GM12878 (cell line): ENCODE measurements around the gene TSHZ3. TPM values are rescaled to one million over a fixed set of nuclear protein-coding genes. Genes with fewer than 3 reads are reported as not detected.

Experiments used
- ATAC-seq: fragments of 200-7000 bp; cut with Tn5 transposase; 3 replicates; pipeline ENCODE4 v1.9.1; 2020; ENCODE audit warnings: mild to moderate bottlenecking, moderate library complexity
- BruUV-seq: library from RNA; stranded (reverse); fragments of 400-500 nt; replicated peaks from 2 replicates; lab custom pipeline; 2021; lab: Mats Ljungman, UMichigan
- CTCF ChIA-PET: fragments of 300-600 bp; sonication (Branson Sonifier 250); formaldehyde crosslinking; extraction: SDS; loops from one replicate; lab custom pipeline; 2021; ENCODE audit warnings: inconsistent platforms; lab: Yijun Ruan, JAX
- POLR2A ChIA-PET: fragments of 350-600 bp; formaldehyde crosslinking; extraction: SDS; loops from one replicate; lab custom pipeline; 2021; ENCODE audit warnings: inconsistent platforms; lab: Charles Lee
- RAD21 ChIA-PET: fragments of 300-600 bp; sonication (Branson Sonifier 250); formaldehyde crosslinking; loops from one replicate; lab custom pipeline; 2023; ENCODE audit warnings: antibody characterized with exemption; ENCODE audit not compliant: unreplicated experiment; lab: Charles Lee
- SMC1A ChIA-PET: fragments of 300-600 bp; sonication (Branson Sonifier 250); formaldehyde crosslinking; loops from one replicate; lab custom pipeline; 2023; ENCODE audit not compliant: unreplicated experiment, uncharacterized antibody; lab: Charles Lee
- DNase-seq: peaks from one replicate; pipeline ENCODE4 v3.0.0-alpha.2; 2011; ENCODE audit warnings: low read depth, low spot score
- FAIRE-seq: peaks from 3 replicates; lab custom pipeline; 2011; peaks lifted over from hg19 to GRCh38; lab: Jason Lieb, UNC
- H2AFZ ChIP-seq: 2 replicates; pipeline ENCODE4 v1.6.0; 2011; ENCODE audit warnings: low read depth, low read length, control low read depth; ENCODE audit not compliant: control insufficient read depth
- H3K27ac ChIP-seq: 2 replicates; pipeline ENCODE4 v1.5.1; 2011; ENCODE audit warnings: control low read depth; ENCODE audit not compliant: control insufficient read depth, insufficient read depth
- H3K27me3 ChIP-seq, 2 experiments: replicated peaks in 1 of 2; 2 replicates each; pipeline versions ENCODE4 v1.6.0 to v1.6.1; 2011; ENCODE audit warnings: low read length in 1 of 2; ENCODE audit not compliant: control insufficient read depth in 2 of 2, insufficient read depth in 2 of 2
- H3K36me3 ChIP-seq, 2 experiments: 2 replicates each; pipeline ENCODE4 v1.5.1; 2011; ENCODE audit warnings: low read length in 1 of 2; ENCODE audit not compliant: control insufficient read depth in 2 of 2, insufficient read depth in 2 of 2
- H3K4me1 ChIP-seq: 2 replicates; pipeline ENCODE4 v1.6.1; 2011; ENCODE audit warnings: mild to moderate bottlenecking, low read length, moderate library complexity, mixed read lengths; ENCODE audit not compliant: control insufficient read depth, insufficient read depth
- H3K4me2 ChIP-seq: 2 replicates; pipeline ENCODE4 v1.6.0; 2011; ENCODE audit warnings: control low read depth; ENCODE audit not compliant: control insufficient read depth, insufficient read depth
- H3K4me3 ChIP-seq: fragments of 200-600 bp; sonication (generic); 2 replicates; pipeline ENCODE4 v1.5.1; 2016
- H3K79me2 ChIP-seq: 2 replicates; pipeline ENCODE4 v1.6.0; 2011; ENCODE audit warnings: low read length; ENCODE audit not compliant: control insufficient read depth, insufficient read depth
- H3K9ac ChIP-seq: 2 replicates; pipeline ENCODE4 v1.8.0; 2011; ENCODE audit warnings: low read length, control low read depth, mixed read lengths; ENCODE audit not compliant: control insufficient read depth, insufficient read depth
- H3K9me3 ChIP-seq: replicated peaks from 3 replicates; pipeline ENCODE4 v1.5.1; 2011; ENCODE audit warnings: mild to moderate bottlenecking, low read length; ENCODE audit not compliant: control insufficient read depth, insufficient read depth
- H4K20me1 ChIP-seq: 2 replicates; pipeline ENCODE4 v1.6.0; 2011; ENCODE audit not compliant: control insufficient read depth, insufficient read depth
- ASH2L ChIP-seq: fragments of 300-600, 200-600 bp; sonication (generic); IDR thresholded peaks from 2 replicates; pipeline ENCODE4 v1.6.1; 2017; ENCODE audit warnings: low read depth, mild to moderate bottlenecking, borderline replicate concordance
- BMI1 ChIP-seq: fragments of 450-650 bp; IDR thresholded peaks from 2 replicates; pipeline ENCODE4 v1.6.1; 2016; ENCODE audit warnings: mild to moderate bottlenecking, moderate library complexity, borderline replicate concordance
- GABPA ChIP-seq: IDR thresholded peaks from 2 replicates; pipeline ENCODE4 v1.6.1; 2014; ENCODE audit warnings: antibody characterized with exemption, low read depth, mild to moderate bottlenecking, inconsistent platforms
- HCFC1 ChIP-seq: fragments of 150-350 bp; IDR thresholded peaks from 2 replicates; pipeline ENCODE4 v1.6.1; 2014; ENCODE audit warnings: low read length
- HDAC2 ChIP-seq: fragments of 200-600 bp; sonication (generic); IDR thresholded peaks from 2 replicates; pipeline ENCODE4 v1.6.1; 2017
- JUNB ChIP-seq: IDR thresholded peaks from 2 replicates; pipeline ENCODE4 v1.6.1; 2016; ENCODE audit warnings: antibody characterized with exemption, mild to moderate bottlenecking
- LARP7 ChIP-seq: fragments of 450-650 bp; IDR thresholded peaks from 2 replicates; pipeline ENCODE4 v1.6.1; 2017; ENCODE audit warnings: mild to moderate bottlenecking
- MTA3 ChIP-seq: IDR thresholded peaks from 2 replicates; pipeline ENCODE4 v1.6.1; 2012; ENCODE audit warnings: low read length, inconsistent platforms, borderline replicate concordance
- NFYA ChIP-seq: IDR thresholded peaks from 2 replicates; pipeline ENCODE4 v1.6.1; 2011; ENCODE audit warnings: low read depth, mild to moderate bottlenecking, low read length, improper control_type of control experiment, borderline replicate concordance
- PAX5 ChIP-seq: IDR thresholded peaks from 2 replicates; pipeline ENCODE4 v1.6.1; 2011; ENCODE audit warnings: low read depth, low read length, borderline replicate concordance
- PML ChIP-seq: IDR thresholded peaks from 2 replicates; pipeline ENCODE4 v1.6.1; 2012; ENCODE audit warnings: low read length, inconsistent platforms
- RFX5 ChIP-seq: IDR thresholded peaks from 2 replicates; pipeline ENCODE4 v1.6.1; 2011; ENCODE audit warnings: low read depth, low read length, improper control_type of control experiment
- TCF3 ChIP-seq: IDR thresholded peaks from 2 replicates; pipeline ENCODE4 v1.6.1; 2012; ENCODE audit warnings: low read depth, mild to moderate bottlenecking, low read length, borderline replicate concordance; ENCODE audit not compliant: insufficient read depth
- ZNF274 ChIP-seq: IDR thresholded peaks from one replicate; pipeline ENCODE4 v1.8.0; 2011; ENCODE audit not compliant: insufficient read length, insufficient read depth
- WGBS: methylation state at CpG from one replicate; pipeline ENCODE4 v1.1.6; 2016; ENCODE audit warnings: low lambda C conversion rate; ENCODE audit not compliant: insufficient replicate concordance, insufficient coverage; ENCODE audit errors: missing lambda C conversion rate; 5-methylcytosine and 5-hydroxymethylcytosine counted together
- in situ Hi-C: fragments of 300-500 bp; cut with MboI; formaldehyde crosslinking; loops from 9 replicates; pipeline ENCODE4 v1.14.3; 2018; ENCODE audit warnings: mixed read lengths
- intact Hi-C: fragments of 100-400 bp; cut with micrococcal nuclease; formaldehyde crosslinking; loops from one replicate; pipeline ENCODE4 v1.14.2; 2022; ENCODE audit not compliant: unreplicated experiment
- polyA plus RNA-seq, 11 experiments: library from polyadenylated mRNA; depleted of rRNA in 4 of 11; unstranded in 6 of 11; stranded (reverse) in 5 of 11; fragments of >200 nt; fragmentation: Nextera tagmentation in 4 of 11; fragmentation: Illumina TruSeq in 1 of 11; extraction: Ambion mirVana in 4 of 11; extraction: Trizol in 1 of 11; gene quantifications; 1 replicate in 1 of 11; 2 replicates in 10 of 11; pipeline versions ENCODE4 v1.2.1 to v1.2.3, GENCODE V29; 2011 to 2016; ENCODE audit warnings: inconsistent platforms in 2 of 11, missing spikeins in 2 of 11, low read depth in 1 of 11
- total RNA-seq, 4 experiments: library from RNA; depleted of rRNA in 3 of 4; stranded (reverse); fragments of >200 nt in 3 of 4; fragmentation: Illumina TruSeq in 1 of 4; extraction: Trizol in 1 of 4; gene quantifications; 2 replicates each; pipeline versions ENCODE4 v1.2.1 to v1.2.3, GENCODE V29; 2013 to 2021
- TF ChIP-seq, protein P1 (sequence below), 3 experiments: IDR thresholded peaks in 2 of 3; conservative IDR thresholded peaks in 1 of 3; 2 replicates each; pipeline ENCODE4 v1.5.1; 2011; ENCODE audit warnings: low read depth in 3 of 3, low read length in 3 of 3, mild to moderate bottlenecking in 3 of 3, control low read depth in 2 of 3, moderate library complexity in 2 of 3, inconsistent platforms in 1 of 3, mixed read lengths in 1 of 3; ENCODE audit not compliant: control insufficient read depth in 2 of 3, insufficient read depth in 1 of 3; ENCODE audit errors: extremely low read depth in 1 of 3
- TF ChIP-seq, protein P2 (sequence below): IDR thresholded peaks from 2 replicates; pipeline ENCODE4 v1.6.1; 2011; ENCODE audit warnings: borderline replicate concordance, low read depth, mild to moderate bottlenecking, moderate library complexity, low read length; ENCODE audit not compliant: insufficient read depth, poor library complexity, severe bottlenecking
- TF ChIP-seq, protein P3 (sequence below): fragments of 450-650 bp; IDR thresholded peaks from 2 replicates; pipeline ENCODE4 v1.6.1; 2017; ENCODE audit warnings: mild to moderate bottlenecking, low read depth, inconsistent platforms; ENCODE audit not compliant: poor library complexity, severe bottlenecking

TSHZ3 gene
- total and polyA plus RNA-seq, 10 of the 15 experiments (the other 5 are each of a cell fraction or from before 2014, with no cell fraction given) = 0.23 TPM; not detected in 9

GRCh38 chr19:31352296-31352781, 3.1 kb upstream of the TSHZ3 start (continued):
- TF ChIP-seq, protein P1, sequence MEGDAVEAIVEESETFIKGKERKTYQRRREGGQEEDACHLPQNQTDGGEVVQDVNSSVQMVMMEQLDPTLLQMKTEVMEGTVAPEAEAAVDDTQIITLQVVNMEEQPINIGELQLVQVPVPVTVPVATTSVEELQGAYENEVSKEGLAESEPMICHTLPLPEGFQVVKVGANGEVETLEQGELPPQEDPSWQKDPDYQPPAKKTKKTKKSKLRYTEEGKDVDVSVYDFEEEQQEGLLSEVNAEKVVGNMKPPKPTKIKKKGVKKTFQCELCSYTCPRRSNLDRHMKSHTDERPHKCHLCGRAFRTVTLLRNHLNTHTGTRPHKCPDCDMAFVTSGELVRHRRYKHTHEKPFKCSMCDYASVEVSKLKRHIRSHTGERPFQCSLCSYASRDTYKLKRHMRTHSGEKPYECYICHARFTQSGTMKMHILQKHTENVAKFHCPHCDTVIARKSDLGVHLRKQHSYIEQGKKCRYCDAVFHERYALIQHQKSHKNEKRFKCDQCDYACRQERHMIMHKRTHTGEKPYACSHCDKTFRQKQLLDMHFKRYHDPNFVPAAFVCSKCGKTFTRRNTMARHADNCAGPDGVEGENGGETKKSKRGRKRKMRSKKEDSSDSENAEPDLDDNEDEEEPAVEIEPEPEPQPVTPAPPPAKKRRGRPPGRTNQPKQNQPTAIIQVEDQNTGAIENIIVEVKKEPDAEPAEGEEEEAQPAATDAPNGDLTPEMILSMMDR (IDR thresholded peaks at IDR 0.05 in 2 of 3, conservative IDR thresholded peaks at IDR 0.05 in 1 of 3; ENCODE audit: control insufficient read depth in 2 of 3, extremely low read depth in 1 of 3, insufficient read depth in 1 of 3, low read depth in 3 of 3, low read length in 3 of 3) = no peak
- TF ChIP-seq RFX5 (no peak), PAX5 (no peak)

GRCh38 chr19:31351855-31352195, 2.6 kb upstream of the TSHZ3 start:
- no peaks in the 10 kb centered on the region for H3K4me1 ChIP-seq
- POLR2A ChIA-PET = no interaction called here
- FAIRE-seq = no peak
- no peak overlapping the region for H3K4me3 ChIP-seq
- H2AFZ ChIP-seq = no peak overlapping the region
- no peaks in the 10 kb centered on the region; a peak in 1 of 4 replicates for H3K27me3 ChIP-seq
- no peak overlapping the region for H3K27ac ChIP-seq
- WGBS = 48% methylated on average over 29 of the region's 29 CpGs
- no peak overlapping the region for H3K4me2 ChIP-seq
- no peak for DNase-seq
- no TSS peak for BruUV-seq
- RAD21 ChIA-PET = no interaction called here
- no peaks in the 10 kb centered on the region for H4K20me1 ChIP-seq
- H3K36me3 ChIP-seq = no peaks in the 10 kb centered on the region
- CTCF ChIA-PET = no interaction called here
- no peak for ATAC-seq
- in situ Hi-C loops (no loop called here), intact Hi-C loops (no loop called here)
- no peaks in the 10 kb centered on the region for H3K79me2 ChIP-seq
- H3K9ac ChIP-seq = no peak overlapping the region
- no peaks in the 10 kb centered on the region; the same call in 2 of the 3 replicates for H3K9me3 ChIP-seq
- SMC1A ChIA-PET = no interaction called here
- no peak for TF ChIP-seq BMI1
- no peak for TF ChIP-seq PML
- TF ChIP-seq ASH2L = no peak
- TF ChIP-seq, protein P2, sequence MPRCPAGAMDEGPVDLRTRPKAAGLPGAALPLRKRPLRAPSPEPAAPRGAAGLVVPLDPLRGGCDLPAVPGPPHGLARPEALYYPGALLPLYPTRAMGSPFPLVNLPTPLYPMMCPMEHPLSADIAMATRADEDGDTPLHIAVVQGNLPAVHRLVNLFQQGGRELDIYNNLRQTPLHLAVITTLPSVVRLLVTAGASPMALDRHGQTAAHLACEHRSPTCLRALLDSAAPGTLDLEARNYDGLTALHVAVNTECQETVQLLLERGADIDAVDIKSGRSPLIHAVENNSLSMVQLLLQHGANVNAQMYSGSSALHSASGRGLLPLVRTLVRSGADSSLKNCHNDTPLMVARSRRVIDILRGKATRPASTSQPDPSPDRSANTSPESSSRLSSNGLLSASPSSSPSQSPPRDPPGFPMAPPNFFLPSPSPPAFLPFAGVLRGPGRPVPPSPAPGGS = no peak
- no peak for TF ChIP-seq MTA3
- no peak for TF ChIP-seq ZNF274
- TF ChIP-seq HCFC1 = no peak
- TF ChIP-seq TCF3 = no peak
- TF ChIP-seq GABPA = no peak
- TF ChIP-seq, protein P3, sequence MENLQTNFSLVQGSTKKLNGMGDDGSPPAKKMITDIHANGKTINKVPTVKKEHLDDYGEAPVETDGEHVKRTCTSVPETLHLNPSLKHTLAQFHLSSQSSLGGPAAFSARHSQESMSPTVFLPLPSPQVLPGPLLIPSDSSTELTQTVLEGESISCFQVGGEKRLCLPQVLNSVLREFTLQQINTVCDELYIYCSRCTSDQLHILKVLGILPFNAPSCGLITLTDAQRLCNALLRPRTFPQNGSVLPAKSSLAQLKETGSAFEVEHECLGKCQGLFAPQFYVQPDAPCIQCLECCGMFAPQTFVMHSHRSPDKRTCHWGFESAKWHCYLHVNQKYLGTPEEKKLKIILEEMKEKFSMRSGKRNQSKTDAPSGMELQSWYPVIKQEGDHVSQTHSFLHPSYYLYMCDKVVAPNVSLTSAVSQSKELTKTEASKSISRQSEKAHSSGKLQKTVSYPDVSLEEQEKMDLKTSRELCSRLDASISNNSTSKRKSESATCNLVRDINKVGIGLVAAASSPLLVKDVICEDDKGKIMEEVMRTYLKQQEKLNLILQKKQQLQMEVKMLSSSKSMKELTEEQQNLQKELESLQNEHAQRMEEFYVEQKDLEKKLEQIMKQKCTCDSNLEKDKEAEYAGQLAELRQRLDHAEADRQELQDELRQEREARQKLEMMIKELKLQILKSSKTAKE = no peak
- no peak for TF ChIP-seq NFYA
- no peak for TF ChIP-seq JUNB
- no peak for TF ChIP-seq LARP7
- no peak for TF ChIP-seq HDAC2
